ENCODE measurements around the gene SSR4. TPM values are rescaled to one million over a fixed set of nuclear protein-coding genes. Genes with fewer than 3 reads are reported as not detected.

SSR4 gene
- total RNA-seq, 1 experiment from 2014 or later: 182 TPM

DNA sequence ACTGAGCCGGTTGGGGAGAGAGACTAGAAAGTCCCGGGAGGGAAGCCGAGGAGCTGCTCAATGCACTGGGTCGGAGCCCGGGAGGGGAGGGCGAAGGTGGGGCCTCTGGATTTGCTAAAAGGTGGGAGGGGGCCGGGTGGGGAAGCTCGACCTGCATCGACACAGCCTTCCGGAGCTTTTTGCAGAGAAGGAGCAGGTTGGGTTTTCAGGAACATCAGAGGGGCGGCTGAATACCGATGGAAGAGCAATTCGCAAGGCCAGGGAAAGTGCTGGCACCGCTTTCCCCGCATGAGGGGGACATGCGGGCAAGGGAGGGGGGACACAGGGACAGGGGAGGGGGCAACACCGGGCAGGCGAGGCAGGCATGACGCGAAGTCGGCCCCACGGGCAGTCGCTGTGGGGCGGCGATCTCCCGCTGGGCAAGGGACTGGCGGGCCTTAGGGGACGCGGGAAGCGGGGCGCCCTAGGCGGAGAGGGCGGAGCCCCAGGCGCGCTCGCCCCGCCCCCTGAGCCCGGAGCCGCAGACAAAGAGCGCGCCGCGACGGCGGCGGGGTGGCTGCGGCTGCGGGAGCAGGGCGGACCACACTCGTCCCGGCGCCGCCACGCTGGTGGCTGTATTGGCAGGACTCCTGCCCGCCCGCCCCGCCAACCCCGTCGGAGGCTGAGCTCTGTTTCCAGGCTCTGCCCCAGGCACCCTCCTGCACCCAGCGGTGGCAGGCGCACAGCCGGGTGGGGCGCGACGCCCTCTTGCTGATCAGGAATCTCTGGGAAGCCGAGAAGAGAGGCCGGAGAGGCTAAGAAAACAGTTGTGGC is 24.3 kb downstream of the SSR4 start:
- ChIA-PET RAD21 (ENCODE audit: low non-redundant PET in 1 of 2, low total read pairs in 2 of 2, uncharacterized antibody in 2 of 2, unreplicated experiment in 2 of 2) (no interaction called here), POLR2A (no interaction called here), CTCF (no interaction called here)
- H3K4me2 ChIP-seq (ENCODE audit: low read length): peak overlapping the region; percentile 68
- H3K9ac ChIP-seq (ENCODE audit: low read length): peak overlapping the region; percentile 23; the same call in 1 of the 2 replicates
- no peaks in the 10 kb centered on the region for H4K20me1 ChIP-seq (ENCODE audit: insufficient read depth)
- H3K9me2 ChIP-seq (ENCODE audit: insufficient read depth): no peaks in the 10 kb centered on the region
- H3K4me1 ChIP-seq (ENCODE audit: control insufficient read depth in 1 of 2, insufficient read depth in 2 of 2, low read length in 2 of 2): peaks cover 0 to 9% of the 10 kb centered on the region in 2 experiments; a peak in 2 of 4 replicates
- intact Hi-C loops (cut with micrococcal nuclease): no loop called here
- no peaks in the 10 kb centered on the region for H3K27me3 ChIP-seq (ENCODE audit: insufficient read depth, low read length)
- no TSS peak for BruUV-seq (replicated peaks)
- no peak overlapping the region for H2AFZ ChIP-seq (ENCODE audit: low read depth, low read length, poor library complexity, severe bottlenecking)
- ATAC-seq (peak; percentile 91), DNase-seq (ENCODE audit: low read depth, low spot score) (no peak)
- no peaks in the 10 kb centered on the region for H3K79me2 ChIP-seq (ENCODE audit: insufficient read depth, low read length)
- no peaks in the 10 kb centered on the region for H3K9me3 ChIP-seq (ENCODE audit: control insufficient read depth in 1 of 2, insufficient read depth in 1 of 2, low read depth in 1 of 2, low read length in 2 of 2)
- peak overlapping the region; percentile 22 to 46 for H3K4me3 ChIP-seq (replicated peaks in 1 of 2; ENCODE audit: low read depth in 1 of 2, low read length in 2 of 2)
- TF ChIP-seq, protein P1, sequence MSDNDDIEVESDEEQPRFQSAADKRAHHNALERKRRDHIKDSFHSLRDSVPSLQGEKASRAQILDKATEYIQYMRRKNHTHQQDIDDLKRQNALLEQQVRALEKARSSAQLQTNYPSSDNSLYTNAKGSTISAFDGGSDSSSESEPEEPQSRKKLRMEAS (IDR thresholded peaks at IDR 0.05): 0 out of 2 replicates have a peak, but pooled peaks have one; percentile 20
- TF ChIP-seq POLR2AphosphoS5 (IDR thresholded peaks at IDR 0.05; ENCODE audit: low read depth, low read length): peak; percentile 38; the same call in 1 of the 2 replicates
- peak; percentile 32 for TF ChIP-seq TCF7L2 (IDR thresholded peaks at IDR 0.05; ENCODE audit: borderline replicate concordance, extremely low read depth, insufficient read depth, insufficient read length)
- TF ChIP-seq SIN3A (IDR thresholded peaks at IDR 0.05; ENCODE audit: low read depth): no peak
- H3K36me3 ChIP-seq (ENCODE audit: control insufficient read depth in 1 of 2, insufficient read depth in 2 of 2, low read length in 2 of 2): no peaks in the 10 kb centered on the region
- no peak overlapping the region; the same call in 1 of the 2 replicates for H3K27ac ChIP-seq (ENCODE audit: low read depth, low read length)

DNA sequence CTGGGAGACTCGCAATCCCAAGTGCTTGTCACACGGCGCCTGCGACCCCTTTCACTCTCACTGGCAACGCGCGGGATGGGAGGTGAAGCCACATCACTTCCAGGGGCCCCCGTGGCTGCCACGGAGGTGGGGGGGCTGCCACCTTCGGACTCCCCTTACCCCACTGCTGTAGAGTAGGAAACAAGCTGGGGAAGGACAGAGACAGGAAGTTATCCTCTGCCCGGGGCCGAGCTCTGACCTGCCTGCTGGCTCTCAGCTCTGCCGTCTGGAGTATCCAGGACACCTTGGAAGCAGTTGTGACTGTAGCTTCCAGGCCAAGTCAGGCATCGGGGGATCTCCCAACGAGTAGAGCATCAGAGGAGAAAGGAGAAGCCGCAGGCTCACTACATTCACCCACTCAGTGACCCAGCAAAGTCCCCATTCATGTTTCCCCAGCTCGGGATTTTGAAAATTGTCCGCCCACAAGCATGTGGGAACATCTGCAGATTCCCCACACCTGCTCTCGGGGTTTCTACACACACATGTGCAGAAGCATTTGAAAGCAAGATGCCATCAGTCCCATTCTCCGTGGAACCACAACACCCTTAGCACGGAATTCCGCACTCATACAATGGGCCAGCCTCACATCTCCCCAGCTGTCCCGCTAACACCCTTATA is 25.0 kb downstream of the SSR4 start:
- peaks cover 0 to 9% of the 10 kb centered on the region in 2 experiments; a peak in 2 of 4 replicates for H3K4me1 ChIP-seq (ENCODE audit: control insufficient read depth in 1 of 2, insufficient read depth in 2 of 2, low read length in 2 of 2)
- TF ChIP-seq, protein P2, sequence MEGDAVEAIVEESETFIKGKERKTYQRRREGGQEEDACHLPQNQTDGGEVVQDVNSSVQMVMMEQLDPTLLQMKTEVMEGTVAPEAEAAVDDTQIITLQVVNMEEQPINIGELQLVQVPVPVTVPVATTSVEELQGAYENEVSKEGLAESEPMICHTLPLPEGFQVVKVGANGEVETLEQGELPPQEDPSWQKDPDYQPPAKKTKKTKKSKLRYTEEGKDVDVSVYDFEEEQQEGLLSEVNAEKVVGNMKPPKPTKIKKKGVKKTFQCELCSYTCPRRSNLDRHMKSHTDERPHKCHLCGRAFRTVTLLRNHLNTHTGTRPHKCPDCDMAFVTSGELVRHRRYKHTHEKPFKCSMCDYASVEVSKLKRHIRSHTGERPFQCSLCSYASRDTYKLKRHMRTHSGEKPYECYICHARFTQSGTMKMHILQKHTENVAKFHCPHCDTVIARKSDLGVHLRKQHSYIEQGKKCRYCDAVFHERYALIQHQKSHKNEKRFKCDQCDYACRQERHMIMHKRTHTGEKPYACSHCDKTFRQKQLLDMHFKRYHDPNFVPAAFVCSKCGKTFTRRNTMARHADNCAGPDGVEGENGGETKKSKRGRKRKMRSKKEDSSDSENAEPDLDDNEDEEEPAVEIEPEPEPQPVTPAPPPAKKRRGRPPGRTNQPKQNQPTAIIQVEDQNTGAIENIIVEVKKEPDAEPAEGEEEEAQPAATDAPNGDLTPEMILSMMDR (IDR thresholded peaks at IDR 0.05 in 2 of 3, conservative IDR thresholded peaks at IDR 0.05 in 1 of 3; ENCODE audit: borderline replicate concordance in 1 of 3, insufficient read depth in 1 of 3, low read depth in 2 of 3, low read length in 2 of 3): no peak
- no peak for TF ChIP-seq JUND (IDR thresholded peaks at IDR 0.05)
- TF ChIP-seq, protein P1 (IDR thresholded peaks at IDR 0.05): no peak
- TF ChIP-seq, protein P3, sequence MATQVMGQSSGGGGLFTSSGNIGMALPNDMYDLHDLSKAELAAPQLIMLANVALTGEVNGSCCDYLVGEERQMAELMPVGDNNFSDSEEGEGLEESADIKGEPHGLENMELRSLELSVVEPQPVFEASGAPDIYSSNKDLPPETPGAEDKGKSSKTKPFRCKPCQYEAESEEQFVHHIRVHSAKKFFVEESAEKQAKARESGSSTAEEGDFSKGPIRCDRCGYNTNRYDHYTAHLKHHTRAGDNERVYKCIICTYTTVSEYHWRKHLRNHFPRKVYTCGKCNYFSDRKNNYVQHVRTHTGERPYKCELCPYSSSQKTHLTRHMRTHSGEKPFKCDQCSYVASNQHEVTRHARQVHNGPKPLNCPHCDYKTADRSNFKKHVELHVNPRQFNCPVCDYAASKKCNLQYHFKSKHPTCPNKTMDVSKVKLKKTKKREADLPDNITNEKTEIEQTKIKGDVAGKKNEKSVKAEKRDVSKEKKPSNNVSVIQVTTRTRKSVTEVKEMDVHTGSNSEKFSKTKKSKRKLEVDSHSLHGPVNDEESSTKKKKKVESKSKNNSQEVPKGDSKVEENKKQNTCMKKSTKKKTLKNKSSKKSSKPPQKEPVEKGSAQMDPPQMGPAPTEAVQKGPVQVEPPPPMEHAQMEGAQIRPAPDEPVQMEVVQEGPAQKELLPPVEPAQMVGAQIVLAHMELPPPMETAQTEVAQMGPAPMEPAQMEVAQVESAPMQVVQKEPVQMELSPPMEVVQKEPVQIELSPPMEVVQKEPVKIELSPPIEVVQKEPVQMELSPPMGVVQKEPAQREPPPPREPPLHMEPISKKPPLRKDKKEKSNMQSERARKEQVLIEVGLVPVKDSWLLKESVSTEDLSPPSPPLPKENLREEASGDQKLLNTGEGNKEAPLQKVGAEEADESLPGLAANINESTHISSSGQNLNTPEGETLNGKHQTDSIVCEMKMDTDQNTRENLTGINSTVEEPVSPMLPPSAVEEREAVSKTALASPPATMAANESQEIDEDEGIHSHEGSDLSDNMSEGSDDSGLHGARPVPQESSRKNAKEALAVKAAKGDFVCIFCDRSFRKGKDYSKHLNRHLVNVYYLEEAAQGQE (IDR thresholded peaks at IDR 0.05; ENCODE audit: low read depth): no peak
- TF ChIP-seq SRF (IDR thresholded peaks at IDR 0.05; ENCODE audit: low read depth): no peak
- no peaks in the 10 kb centered on the region for H3K9me3 ChIP-seq (ENCODE audit: control insufficient read depth in 1 of 2, insufficient read depth in 1 of 2, low read depth in 1 of 2, low read length in 2 of 2)
- DNase-seq (ENCODE audit: low read depth, low spot score): no peak
- H2AFZ ChIP-seq (ENCODE audit: low read depth, low read length, poor library complexity, severe bottlenecking): no peak overlapping the region
- no peaks in the 10 kb centered on the region for H3K9me2 ChIP-seq (ENCODE audit: insufficient read depth)
- no peaks in the 10 kb centered on the region for H4K20me1 ChIP-seq (ENCODE audit: insufficient read depth)
- BruUV-seq (replicated peaks): no TSS peak
- peak overlapping the region; percentile 68 for H3K4me2 ChIP-seq (ENCODE audit: low read length)
- CTCF ChIA-PET: no interaction called here
- H3K9ac ChIP-seq (ENCODE audit: low read length): peak overlapping the region; percentile 23; the same call in 1 of the 2 replicates
- ATAC-seq: peak; percentile 18; the same call in 1 of the 2 replicates
- intact Hi-C loops (cut with micrococcal nuclease): no loop called here
- no peaks in the 10 kb centered on the region for H3K79me2 ChIP-seq (ENCODE audit: insufficient read depth, low read length)
- no peak overlapping the region; the same call in 1 of the 2 replicates for H3K27ac ChIP-seq (ENCODE audit: low read depth, low read length)
- RAD21 ChIA-PET (ENCODE audit: low non-redundant PET in 1 of 2, low total read pairs in 2 of 2, uncharacterized antibody in 2 of 2, unreplicated experiment in 2 of 2): no interaction called here
- no peaks in the 10 kb centered on the region for H3K36me3 ChIP-seq (ENCODE audit: control insufficient read depth in 1 of 2, insufficient read depth in 2 of 2, low read length in 2 of 2)
- no peaks in the 10 kb centered on the region for H3K27me3 ChIP-seq (ENCODE audit: insufficient read depth, low read length)
- POLR2A ChIA-PET: no interaction called here
- H3K4me3 ChIP-seq (replicated peaks in 1 of 2; ENCODE audit: low read depth in 1 of 2, low read length in 2 of 2): peak overlapping the region; percentile 22 to 46

Data from HCT116 (cell line).